GM12878 (cell line): ENCODE results near the gene EMP2. TPM values are rescaled to one million over a fixed set of nuclear protein-coding genes. Genes with fewer than 3 reads are reported as not detected.
A peak's percentile ranks its signal among the peaks of the same experiment; 100 is the strongest.

Experiments
- ATAC-seq: fragments of 200-7000 bp; cut with Tn5 transposase; 3 replicates; pipeline ENCODE4 v1.9.1; 2020; ENCODE audit warnings: mild to moderate bottlenecking, moderate library complexity
- BruUV-seq: library from RNA; stranded (reverse); fragments of 400-500 nt; replicated peaks from 2 replicates; lab custom pipeline; 2021; lab: Mats Ljungman, UMichigan
- CTCF ChIA-PET: fragments of 300-600 bp; sonication (Branson Sonifier 250); formaldehyde crosslinking; extraction: SDS; loops from one replicate; lab custom pipeline; 2021; ENCODE audit warnings: inconsistent platforms; lab: Yijun Ruan, JAX
- POLR2A ChIA-PET: fragments of 350-600 bp; formaldehyde crosslinking; extraction: SDS; loops from one replicate; lab custom pipeline; 2021; ENCODE audit warnings: inconsistent platforms; lab: Charles Lee
- RAD21 ChIA-PET: fragments of 300-600 bp; sonication (Branson Sonifier 250); formaldehyde crosslinking; loops from one replicate; lab custom pipeline; 2023; ENCODE audit warnings: antibody characterized with exemption; ENCODE audit not compliant: unreplicated experiment; lab: Charles Lee
- SMC1A ChIA-PET: fragments of 300-600 bp; sonication (Branson Sonifier 250); formaldehyde crosslinking; loops from one replicate; lab custom pipeline; 2023; ENCODE audit not compliant: unreplicated experiment, uncharacterized antibody; lab: Charles Lee
- DNase-seq: peaks from one replicate; pipeline ENCODE4 v3.0.0-alpha.2; 2011; ENCODE audit warnings: low read depth, low spot score
- FAIRE-seq: peaks from 3 replicates; lab custom pipeline; 2011; peaks lifted over from hg19 to GRCh38; lab: Jason Lieb, UNC
- H2AFZ ChIP-seq: 2 replicates; pipeline ENCODE4 v1.6.0; 2011; ENCODE audit warnings: low read depth, low read length, control low read depth; ENCODE audit not compliant: control insufficient read depth
- H3K27ac ChIP-seq: 2 replicates; pipeline ENCODE4 v1.5.1; 2011; ENCODE audit warnings: control low read depth; ENCODE audit not compliant: control insufficient read depth, insufficient read depth
- H3K27me3 ChIP-seq, 2 experiments: replicated peaks in 1 of 2; 2 replicates each; pipeline versions ENCODE4 v1.6.0 to v1.6.1; 2011; ENCODE audit warnings: low read length in 1 of 2; ENCODE audit not compliant: control insufficient read depth in 2 of 2, insufficient read depth in 2 of 2
- H3K36me3 ChIP-seq, 2 experiments: 2 replicates each; pipeline ENCODE4 v1.5.1; 2011; ENCODE audit warnings: low read length in 1 of 2; ENCODE audit not compliant: control insufficient read depth in 2 of 2, insufficient read depth in 2 of 2
- H3K4me1 ChIP-seq: 2 replicates; pipeline ENCODE4 v1.6.1; 2011; ENCODE audit warnings: mild to moderate bottlenecking, low read length, moderate library complexity, mixed read lengths; ENCODE audit not compliant: control insufficient read depth, insufficient read depth
- H3K4me2 ChIP-seq: 2 replicates; pipeline ENCODE4 v1.6.0; 2011; ENCODE audit warnings: control low read depth; ENCODE audit not compliant: control insufficient read depth, insufficient read depth
- H3K4me3 ChIP-seq: fragments of 200-600 bp; sonication (generic); 2 replicates; pipeline ENCODE4 v1.5.1; 2016
- H3K79me2 ChIP-seq: 2 replicates; pipeline ENCODE4 v1.6.0; 2011; ENCODE audit warnings: low read length; ENCODE audit not compliant: control insufficient read depth, insufficient read depth
- H3K9ac ChIP-seq: 2 replicates; pipeline ENCODE4 v1.8.0; 2011; ENCODE audit warnings: low read length, control low read depth, mixed read lengths; ENCODE audit not compliant: control insufficient read depth, insufficient read depth
- H3K9me3 ChIP-seq: replicated peaks from 3 replicates; pipeline ENCODE4 v1.5.1; 2011; ENCODE audit warnings: mild to moderate bottlenecking, low read length; ENCODE audit not compliant: control insufficient read depth, insufficient read depth
- H4K20me1 ChIP-seq: 2 replicates; pipeline ENCODE4 v1.6.0; 2011; ENCODE audit not compliant: control insufficient read depth, insufficient read depth
- BCL11A ChIP-seq: IDR thresholded peaks from 2 replicates; pipeline ENCODE4 v1.6.1; 2011; ENCODE audit warnings: low read depth, low read length
- IRF4 ChIP-seq: IDR thresholded peaks from 2 replicates; pipeline ENCODE4 v1.6.1; 2011; ENCODE audit warnings: low read depth, low read length
- KLF5 ChIP-seq: fragments of 450-650 bp; IDR thresholded peaks from 2 replicates; pipeline ENCODE4 v1.6.1; 2014; ENCODE audit warnings: mild to moderate bottlenecking; ENCODE audit not compliant: partially characterized antibody
- MXI1 ChIP-seq: fragments of 150-350 bp; IDR thresholded peaks from 2 replicates; pipeline ENCODE4 v1.6.1; 2011; ENCODE audit warnings: low read depth, mild to moderate bottlenecking, inconsistent platforms, low read length, improper control_type of control experiment
- TARDBP ChIP-seq: IDR thresholded peaks from 2 replicates; pipeline ENCODE4 v1.6.1; 2016; ENCODE audit warnings: borderline replicate concordance
- WGBS: methylation state at CpG from one replicate; pipeline ENCODE4 v1.1.6; 2016; ENCODE audit warnings: low lambda C conversion rate; ENCODE audit not compliant: insufficient replicate concordance, insufficient coverage; ENCODE audit errors: missing lambda C conversion rate; 5-methylcytosine and 5-hydroxymethylcytosine counted together
- in situ Hi-C: fragments of 300-500 bp; cut with MboI; formaldehyde crosslinking; loops from 9 replicates; pipeline ENCODE4 v1.14.3; 2018; ENCODE audit warnings: mixed read lengths
- intact Hi-C: fragments of 100-400 bp; cut with micrococcal nuclease; formaldehyde crosslinking; loops from one replicate; pipeline ENCODE4 v1.14.2; 2022; ENCODE audit not compliant: unreplicated experiment
- polyA plus RNA-seq, 11 experiments: library from polyadenylated mRNA; depleted of rRNA in 4 of 11; unstranded in 6 of 11; stranded (reverse) in 5 of 11; fragments of >200 nt; fragmentation: Nextera tagmentation in 4 of 11; fragmentation: Illumina TruSeq in 1 of 11; extraction: Ambion mirVana in 4 of 11; extraction: Trizol in 1 of 11; gene quantifications; 1 replicate in 1 of 11; 2 replicates in 10 of 11; pipeline versions ENCODE4 v1.2.1 to v1.2.3, GENCODE V29; 2011 to 2016; ENCODE audit warnings: inconsistent platforms in 2 of 11, missing spikeins in 2 of 11, low read depth in 1 of 11
- total RNA-seq, 4 experiments: library from RNA; depleted of rRNA in 3 of 4; stranded (reverse); fragments of >200 nt in 3 of 4; fragmentation: Illumina TruSeq in 1 of 4; extraction: Trizol in 1 of 4; gene quantifications; 2 replicates each; pipeline versions ENCODE4 v1.2.1 to v1.2.3, GENCODE V29; 2013 to 2021
- TF ChIP-seq, protein P1 (sequence below): fragments of 450-650 bp; IDR thresholded peaks from 2 replicates; pipeline ENCODE4 v1.6.1; 2017; ENCODE audit warnings: borderline replicate concordance

Gene EMP2
- total and polyA plus RNA-seq, 10 of the 15 experiments (the other 5 are each of a cell fraction or from before 2014, with no cell fraction given): 0.41 to 10.4 (median 3.8) TPM

DNA sequence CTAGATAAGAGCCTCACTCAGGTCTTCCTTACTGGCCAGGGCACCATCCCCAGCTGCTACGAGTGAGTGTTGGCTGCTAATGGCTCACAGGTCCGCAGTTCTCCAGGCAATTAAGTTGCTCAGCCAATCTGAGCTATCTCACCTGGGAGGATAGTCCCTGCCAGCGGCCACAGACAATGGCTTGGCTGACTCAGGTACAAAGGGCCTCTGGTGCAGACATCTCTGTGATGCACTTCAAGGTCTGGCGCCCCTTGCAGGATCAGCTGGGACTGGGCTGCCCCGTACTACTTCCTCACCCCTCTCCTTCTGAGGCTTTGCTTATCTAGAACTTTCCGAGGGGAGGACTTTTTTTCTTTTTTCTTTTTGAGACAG lies 49.2 kb upstream of the EMP2 start:
- Histone ChIP-seq H3K4me3 (no peak overlapping the region), H3K4me1 (peaks cover 6% of the 10 kb centered on the region), H3K4me2 (no peak overlapping the region), H3K27ac (no peak overlapping the region), H3K9ac (no peak overlapping the region), H3K79me2 (no peaks in the 10 kb centered on the region), H3K27me3 (no peaks in the 10 kb centered on the region; a peak in 1 of 4 replicates), H3K36me3 (no peaks in the 10 kb centered on the region), H3K9me3 (no peaks in the 10 kb centered on the region), H4K20me1 (no peaks in the 10 kb centered on the region), H2AFZ (no peak overlapping the region)
- ChIA-PET POLR2A (interaction anchor here (1.4 kb wide), 1 partner anchor 18 kb away, joined by 3 read pairs; no protein-coding TSS in a partner anchor), CTCF (interaction anchor here (0.9 kb wide), 1 partner anchor 63 kb away, joined by 3 read pairs; no protein-coding TSS in a partner anchor), SMC1A (no interaction called here), RAD21 (interaction anchor here (0.7 kb wide), 1 partner anchor 24 kb away, joined by 3 read pairs; no protein-coding TSS in a partner anchor)
- WGBS: 30% methylated on average over 6 of the region's 6 CpGs
- 0 out of 3 replicates have a peak, but pooled peaks have one; percentile 27 for ATAC-seq
- intact Hi-C loops: no loop called here
- TF ChIP-seq BCL11A (no peak), TARDBP (no peak), MXI1 (no peak), KLF5 (no peak), IRF4 (no peak)
- TF ChIP-seq, protein P1, sequence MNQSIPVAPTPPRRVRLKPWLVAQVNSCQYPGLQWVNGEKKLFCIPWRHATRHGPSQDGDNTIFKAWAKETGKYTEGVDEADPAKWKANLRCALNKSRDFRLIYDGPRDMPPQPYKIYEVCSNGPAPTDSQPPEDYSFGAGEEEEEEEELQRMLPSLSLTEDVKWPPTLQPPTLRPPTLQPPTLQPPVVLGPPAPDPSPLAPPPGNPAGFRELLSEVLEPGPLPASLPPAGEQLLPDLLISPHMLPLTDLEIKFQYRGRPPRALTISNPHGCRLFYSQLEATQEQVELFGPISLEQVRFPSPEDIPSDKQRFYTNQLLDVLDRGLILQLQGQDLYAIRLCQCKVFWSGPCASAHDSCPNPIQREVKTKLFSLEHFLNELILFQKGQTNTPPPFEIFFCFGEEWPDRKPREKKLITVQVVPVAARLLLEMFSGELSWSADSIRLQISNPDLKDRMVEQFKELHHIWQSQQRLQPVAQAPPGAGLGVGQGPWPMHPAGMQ: no peak
- in situ Hi-C loops: no loop called here
- no peak for DNase-seq
- no peak for FAIRE-seq
- BruUV-seq: no TSS peak
